Omental fat pad (tissue), 4 donors: ENCODE results near the gene FCRLA. TPM values are rescaled to one million over a fixed set of nuclear protein-coding genes. Genes with fewer than 3 reads are reported as not detected.

ENCODE experiments used
- ATAC-seq: fragments of 150-250 bp; one replicate; pipeline ENCODE4 v1.9.1; 2016; ENCODE audit warnings: mild to moderate bottlenecking, moderate library complexity; ENCODE audit not compliant: low FRiP score
- DNase-seq: peaks from one replicate; pipeline ENCODE4 v3.0.0-alpha.2; 2019; ENCODE audit warnings: low spot score
- total RNA-seq, 4 donors: library from RNA; depleted of rRNA; stranded (reverse); fragments of >200 nt; gene quantifications; one replicate each; pipeline ENCODE4 v1.1.0, GENCODE V29; 2016
- TF ChIP-seq, protein P1 (sequence below), 3 donors: fragments of 450-650 bp; IDR thresholded peaks; one replicate each; pipeline ENCODE4 v1.5.1; 2016 to 2017; ENCODE audit warnings: antibody characterized with exemption in 3 of 3, mild to moderate bottlenecking in 3 of 3, moderate library complexity in 2 of 3

The FCRLA gene
- total RNA-seq, 4 donors from 2014 or later = 0.48 to 0.84 TPM; not detected in 2

- ATAC-seq = no peak
- no peak for DNase-seq
- TF ChIP-seq, protein P1, sequence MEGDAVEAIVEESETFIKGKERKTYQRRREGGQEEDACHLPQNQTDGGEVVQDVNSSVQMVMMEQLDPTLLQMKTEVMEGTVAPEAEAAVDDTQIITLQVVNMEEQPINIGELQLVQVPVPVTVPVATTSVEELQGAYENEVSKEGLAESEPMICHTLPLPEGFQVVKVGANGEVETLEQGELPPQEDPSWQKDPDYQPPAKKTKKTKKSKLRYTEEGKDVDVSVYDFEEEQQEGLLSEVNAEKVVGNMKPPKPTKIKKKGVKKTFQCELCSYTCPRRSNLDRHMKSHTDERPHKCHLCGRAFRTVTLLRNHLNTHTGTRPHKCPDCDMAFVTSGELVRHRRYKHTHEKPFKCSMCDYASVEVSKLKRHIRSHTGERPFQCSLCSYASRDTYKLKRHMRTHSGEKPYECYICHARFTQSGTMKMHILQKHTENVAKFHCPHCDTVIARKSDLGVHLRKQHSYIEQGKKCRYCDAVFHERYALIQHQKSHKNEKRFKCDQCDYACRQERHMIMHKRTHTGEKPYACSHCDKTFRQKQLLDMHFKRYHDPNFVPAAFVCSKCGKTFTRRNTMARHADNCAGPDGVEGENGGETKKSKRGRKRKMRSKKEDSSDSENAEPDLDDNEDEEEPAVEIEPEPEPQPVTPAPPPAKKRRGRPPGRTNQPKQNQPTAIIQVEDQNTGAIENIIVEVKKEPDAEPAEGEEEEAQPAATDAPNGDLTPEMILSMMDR (IDR thresholded peaks at IDR 0.05) = no peak
Measured at GRCh38 chr1:161725908-161726472, 19.0 kb downstream of the FCRLA start.

DNA sequence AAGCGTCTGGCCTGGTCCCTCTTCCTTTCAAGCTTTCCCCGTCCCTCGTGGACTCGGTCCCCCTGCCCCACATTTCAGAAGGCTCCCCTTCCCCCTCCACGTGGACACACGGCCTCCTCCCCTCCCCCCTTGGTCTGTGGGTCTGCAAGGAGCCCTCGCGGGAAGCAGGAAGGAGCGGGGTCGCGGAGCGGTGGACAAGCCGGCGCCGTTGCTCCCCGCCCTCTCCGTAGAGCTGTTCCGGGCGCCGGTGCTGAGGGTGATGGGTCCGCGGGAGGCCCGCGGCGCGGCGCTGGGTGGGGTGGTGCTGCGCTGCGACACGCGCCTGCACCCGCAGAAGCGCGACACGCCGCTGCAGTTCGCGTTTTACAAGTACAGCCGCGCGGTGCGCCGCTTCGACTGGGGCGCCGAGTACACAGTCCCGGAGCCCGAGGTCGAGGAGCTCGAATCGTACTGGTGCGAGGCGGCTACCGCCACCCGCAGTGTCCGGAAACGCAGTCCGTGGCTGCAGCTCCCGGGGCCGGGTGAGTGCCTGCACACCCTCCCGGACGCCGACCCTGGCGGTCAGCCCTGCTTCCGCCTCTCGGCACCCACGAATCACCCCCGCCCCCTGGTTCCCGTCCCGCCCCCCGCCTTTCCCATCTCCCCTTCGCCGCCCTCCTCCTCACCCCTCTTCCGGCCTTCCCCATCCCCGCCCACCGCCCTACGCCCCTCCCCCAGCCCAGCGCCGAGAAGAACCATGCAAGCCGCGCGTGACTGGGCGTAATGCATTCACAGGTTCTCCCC, 19.6 kb downstream of the FCRLA start:
- ATAC-seq = peak; percentile 90
- TF ChIP-seq, protein P1 (IDR thresholded peaks at IDR 0.05) = no peak
- DNase-seq = peak; percentile 81

DNA sequence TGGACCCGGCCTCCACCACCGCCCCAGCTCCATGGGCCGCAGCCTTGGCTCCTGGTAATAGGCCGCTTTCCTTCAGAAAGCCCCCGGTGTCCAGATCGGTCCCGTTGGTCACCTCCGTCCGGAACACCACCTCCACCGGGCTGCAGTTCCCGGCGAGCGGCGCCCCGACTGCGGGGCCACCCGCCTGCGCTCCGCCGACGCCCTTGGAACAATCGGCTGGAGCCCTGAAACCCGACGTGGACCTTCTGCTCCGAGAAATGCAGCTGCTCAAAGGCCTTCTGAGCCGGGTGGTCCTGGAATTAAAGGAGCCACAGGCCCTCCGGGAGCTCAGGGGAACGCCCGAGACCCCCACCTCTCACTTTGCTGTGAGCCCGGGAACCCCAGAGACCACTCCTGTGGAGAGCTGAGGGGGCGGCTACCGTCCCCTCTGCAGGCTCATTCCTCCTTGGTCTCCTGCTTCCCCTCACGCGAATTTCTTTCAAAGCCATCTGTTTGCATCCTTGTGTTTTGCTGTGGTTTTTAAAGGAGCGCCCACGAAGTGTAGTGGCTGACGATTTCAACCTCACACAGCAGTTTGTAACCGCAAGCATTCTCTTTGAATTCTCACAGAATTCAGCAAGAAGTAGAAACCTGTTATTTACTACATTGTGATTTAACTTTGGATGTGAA, 20.4 kb downstream of the FCRLA start:
- no peak for DNase-seq
- peak; percentile 47 for ATAC-seq
- TF ChIP-seq, protein P1 (IDR thresholded peaks at IDR 0.05) = no peak

- no peak for DNase-seq
- TF ChIP-seq, protein P1 (IDR thresholded peaks at IDR 0.05) = no peak
Measured at GRCh38 chr1:161728376-161729226, 21.6 kb downstream of the FCRLA start.

DNA sequence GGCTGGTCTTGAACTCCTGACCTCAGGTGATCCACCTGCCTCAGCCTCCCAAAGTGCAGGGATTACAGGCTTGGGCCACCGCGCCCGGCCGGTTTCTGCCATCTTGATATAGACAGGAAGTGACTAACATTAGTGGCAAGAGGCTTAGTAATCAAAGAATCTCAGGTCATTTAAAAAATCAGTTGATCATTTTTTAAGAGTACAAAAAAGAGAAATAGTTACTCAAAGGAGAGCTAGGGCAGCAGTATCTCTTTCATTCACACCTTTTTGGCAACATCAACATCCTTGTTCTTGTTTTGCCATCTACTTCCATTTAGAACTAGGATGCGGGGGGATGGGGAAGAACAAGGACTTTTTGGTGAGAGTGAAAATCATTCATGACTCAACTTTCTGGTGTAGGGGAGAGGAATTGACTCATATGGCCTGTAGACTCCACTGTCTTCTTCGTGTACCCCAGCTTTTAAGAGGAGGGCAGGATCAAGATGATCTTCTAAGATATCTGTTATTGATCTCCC, 23.1 kb downstream of the FCRLA start:
- DNase-seq (no peak), ATAC-seq (no peak)
- TF ChIP-seq, protein P1 (IDR thresholded peaks at IDR 0.05) = no peak

More at GRCh38 chr1:161728376-161729226, 21.6 kb downstream of the FCRLA start:
- ATAC-seq = no peak

DNA sequence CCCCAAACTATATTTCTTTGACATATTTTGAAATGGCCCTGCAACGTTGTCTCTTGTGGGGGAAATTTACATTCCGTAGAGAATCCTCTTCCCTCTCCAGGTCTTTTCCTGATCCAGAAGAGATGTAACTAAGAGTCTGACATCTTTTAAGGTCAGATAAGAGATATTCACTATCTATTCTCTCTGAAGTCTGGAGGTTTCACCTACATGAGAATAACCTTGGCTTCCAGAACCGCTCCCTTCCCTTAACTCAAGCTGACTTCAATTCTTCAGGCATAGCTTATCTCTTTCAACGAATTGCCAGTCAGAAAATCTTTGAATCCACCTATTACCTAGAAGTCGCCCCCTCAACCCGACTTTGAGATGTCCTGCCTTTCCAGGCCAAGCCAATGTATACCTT, 24.2 kb downstream of the FCRLA start:
- TF ChIP-seq, protein P1 (IDR thresholded peaks at IDR 0.05) = no peak
- ATAC-seq = no peak
- no peak for DNase-seq
